Loucy (cell line): ENCODE measurements around the gene MYOD1.
A peak's percentile ranks its signal among the peaks of the same experiment; 100 is the strongest.

Experiments used
- H2AFZ ChIP-seq: fragments of 200-600 bp; sonication (generic); 2 replicates; pipeline ENCODE4 v1.6.0; 2016; ENCODE audit warnings: antibody characterized with exemption, mild to moderate bottlenecking, low read length, moderate library complexity
- H3F3A ChIP-seq: fragments of 200-600 bp; 2 replicates; pipeline ENCODE4 v1.6.0; 2016; ENCODE audit warnings: antibody characterized with exemption, low read depth, mild to moderate bottlenecking
- H3K27me3 ChIP-seq: fragments of 200-600 bp; sonication (generic); 2 replicates; pipeline ENCODE4 v1.6.1; 2014; ENCODE audit warnings: low read length, mild to moderate bottlenecking; ENCODE audit not compliant: insufficient read depth, poor library complexity, severe bottlenecking
- H3K36me3 ChIP-seq: fragments of 200-600 bp; sonication (generic); 2 replicates; pipeline ENCODE4 v1.6.1; 2016; ENCODE audit warnings: low read length; ENCODE audit not compliant: insufficient read depth
- H3K4me1 ChIP-seq: fragments of 200-600 bp; sonication (generic); 2 replicates; pipeline ENCODE4 v1.5.1; 2014; ENCODE audit warnings: low read length, mild to moderate bottlenecking; ENCODE audit not compliant: insufficient read depth, poor library complexity, severe bottlenecking
- H3K4me2 ChIP-seq: fragments of 200-600 bp; sonication (generic); 2 replicates; pipeline ENCODE4 v1.6.0; 2014; ENCODE audit warnings: antibody characterized with exemption, low read length, low read depth, mild to moderate bottlenecking; ENCODE audit not compliant: poor library complexity, severe bottlenecking
- H3K4me3 ChIP-seq: fragments of 200-600 bp; sonication (generic); 2 replicates; pipeline ENCODE4 v1.5.1; 2014; ENCODE audit warnings: low read length, mild to moderate bottlenecking, mixed read lengths; ENCODE audit not compliant: poor library complexity, severe bottlenecking
- H3K79me2 ChIP-seq: fragments of 200-600 bp; sonication (generic); 2 replicates; pipeline ENCODE4 v1.6.1; 2014; ENCODE audit warnings: low read length; ENCODE audit not compliant: insufficient read depth
- H3K9ac ChIP-seq: fragments of 200-600 bp; sonication (generic); 2 replicates; pipeline ENCODE4 v1.6.0; 2014; ENCODE audit warnings: mild to moderate bottlenecking, low read depth, low read length, moderate library complexity; ENCODE audit not compliant: poor library complexity, severe bottlenecking
- H3K9me2 ChIP-seq: fragments of 200-600 bp; sonication (generic); replicated peaks from 2 replicates; pipeline ENCODE4 v1.6.1; 2016; ENCODE audit warnings: low read depth, low read length, mixed read lengths
- H3K9me3 ChIP-seq: fragments of 200-600 bp; sonication (generic); 2 replicates; pipeline ENCODE4 v1.6.1; 2014; ENCODE audit warnings: mild to moderate bottlenecking, antibody characterized with exemption, low read length, low read depth; ENCODE audit not compliant: insufficient read depth
- H4K20me1 ChIP-seq: fragments of 200-600 bp; sonication (generic); 2 replicates; pipeline ENCODE4 v1.6.0; 2014; ENCODE audit warnings: antibody characterized with exemption, low read length, mild to moderate bottlenecking; ENCODE audit not compliant: insufficient read depth, poor library complexity, severe bottlenecking
- CTCF ChIP-seq: fragments of 200-600 bp; sonication (generic); conservative IDR thresholded peaks from 2 replicates; pipeline ENCODE4 v1.5.1; 2014; ENCODE audit warnings: mild to moderate bottlenecking, antibody characterized with exemption, low read length
- EZH2phosphoT487 ChIP-seq: fragments of 200-600 bp; IDR thresholded peaks from 2 replicates; pipeline ENCODE4 v1.6.1; 2018; ENCODE audit warnings: antibody characterized with exemption, mild to moderate bottlenecking, moderate library complexity, borderline replicate concordance

Gene MYOD1

GRCh38 chr11:17711836-17712235, 7.5 kb upstream of the MYOD1 start:
- H3K27me3 ChIP-seq: no peaks in the 10 kb centered on the region
- TF ChIP-seq CTCF: no peak
- TF ChIP-seq EZH2phosphoT487: no peak
- H3K36me3 ChIP-seq: no peaks in the 10 kb centered on the region
- H2AFZ ChIP-seq: no peak overlapping the region
- no peak overlapping the region for H3K4me3 ChIP-seq
- H3K4me2 ChIP-seq: no peak overlapping the region
- H3K9me3 ChIP-seq: no peaks in the 10 kb centered on the region
- no peaks in the 10 kb centered on the region for H3F3A ChIP-seq
- H3K9me2 ChIP-seq: no peaks in the 10 kb centered on the region
- H3K4me1 ChIP-seq: no peaks in the 10 kb centered on the region
- H4K20me1 ChIP-seq: no peaks in the 10 kb centered on the region
- no peaks in the 10 kb centered on the region for H3K79me2 ChIP-seq
- no peak overlapping the region for H3K9ac ChIP-seq

GRCh38 chr11:17713851-17714250, 5.5 kb upstream of the MYOD1 start:
- Histone ChIP-seq H3K4me2 (no peak overlapping the region), H3K9ac (no peak overlapping the region), H3K27me3 (no peaks in the 10 kb centered on the region), H2AFZ (no peak overlapping the region), H3K9me2 (no peaks in the 10 kb centered on the region), H4K20me1 (no peaks in the 10 kb centered on the region), H3K9me3 (no peaks in the 10 kb centered on the region), H3K79me2 (no peaks in the 10 kb centered on the region), H3K36me3 (no peaks in the 10 kb centered on the region), H3K4me1 (no peaks in the 10 kb centered on the region), H3K4me3 (no peak overlapping the region), H3F3A (no peaks in the 10 kb centered on the region)
- no peak for TF ChIP-seq EZH2phosphoT487
- no peak for TF ChIP-seq CTCF

GRCh38 chr11:17714356-17714854, 5.0 kb upstream of the MYOD1 start:
- no peak overlapping the region for H3K4me2 ChIP-seq
- no peak overlapping the region for H3K9ac ChIP-seq
- H3K9me2 ChIP-seq: no peaks in the 10 kb centered on the region
- H3K27me3 ChIP-seq: no peaks in the 10 kb centered on the region
- H3K79me2 ChIP-seq: no peaks in the 10 kb centered on the region
- no peaks in the 10 kb centered on the region for H4K20me1 ChIP-seq
- H3K4me3 ChIP-seq: no peak overlapping the region
- H3K9me3 ChIP-seq: no peaks in the 10 kb centered on the region
- no peak overlapping the region for H2AFZ ChIP-seq
- H3F3A ChIP-seq: no peaks in the 10 kb centered on the region
- H3K36me3 ChIP-seq: no peaks in the 10 kb centered on the region
- no peaks in the 10 kb centered on the region for H3K4me1 ChIP-seq
- TF ChIP-seq CTCF (peak; percentile 21; the same call in 1 of the 2 replicates), EZH2phosphoT487 (no peak)
